ENCODE data around the gene GALNT4. TPM values are rescaled to one million over a fixed set of nuclear protein-coding genes. Genes with fewer than 3 reads are reported as not detected.

Gene GALNT4
- polyA plus RNA-seq, 1 donor (not counting 4 experiments of a cell fraction or from before 2014, with no cell fraction given) = 3.4 TPM

DNA sequence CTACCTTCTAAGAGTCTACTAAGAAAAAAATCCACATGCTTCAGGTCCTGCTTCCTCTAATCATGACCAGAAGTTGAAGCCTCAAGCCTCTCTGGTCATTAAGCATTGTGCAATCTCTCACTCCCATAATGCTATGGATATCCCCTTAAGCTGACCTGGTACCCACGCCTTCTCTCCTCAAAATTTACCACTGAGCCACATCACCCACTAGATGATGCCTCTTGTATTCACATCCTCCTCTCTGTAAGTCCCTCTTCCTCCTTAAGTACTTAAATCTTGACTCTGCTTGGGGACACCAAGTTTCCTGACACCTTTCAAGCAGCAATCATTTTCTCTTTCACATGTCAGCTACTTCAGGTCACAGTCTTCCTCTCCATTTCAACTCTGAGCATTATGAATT is 9.8 kb downstream of the GALNT4 start:
- H3K4me3 ChIP-seq (ENCODE audit: control insufficient read depth in 2 of 3, extremely low read depth in 1 of 3, insufficient read depth in 2 of 3, low read depth in 1 of 3, low read length in 3 of 3) = no peak overlapping the region
- H3K27me3 ChIP-seq (ENCODE audit: control insufficient read depth, extremely low read depth, insufficient read depth, low read length) = no peaks in the 10 kb centered on the region
- DNase-seq (ENCODE audit: low read depth, low spot score) = no peak
- H3K27ac ChIP-seq (ENCODE audit: control insufficient read depth, insufficient read depth, low read length) = no peak overlapping the region
- H3K4me2 ChIP-seq (ENCODE audit: control insufficient read depth, extremely low read depth, insufficient read depth, low read depth, low read length) = no peak overlapping the region
- TF ChIP-seq EZH2 (IDR thresholded peaks at IDR 0.05; ENCODE audit: low read length) = no peak
- TF ChIP-seq, protein P1, sequence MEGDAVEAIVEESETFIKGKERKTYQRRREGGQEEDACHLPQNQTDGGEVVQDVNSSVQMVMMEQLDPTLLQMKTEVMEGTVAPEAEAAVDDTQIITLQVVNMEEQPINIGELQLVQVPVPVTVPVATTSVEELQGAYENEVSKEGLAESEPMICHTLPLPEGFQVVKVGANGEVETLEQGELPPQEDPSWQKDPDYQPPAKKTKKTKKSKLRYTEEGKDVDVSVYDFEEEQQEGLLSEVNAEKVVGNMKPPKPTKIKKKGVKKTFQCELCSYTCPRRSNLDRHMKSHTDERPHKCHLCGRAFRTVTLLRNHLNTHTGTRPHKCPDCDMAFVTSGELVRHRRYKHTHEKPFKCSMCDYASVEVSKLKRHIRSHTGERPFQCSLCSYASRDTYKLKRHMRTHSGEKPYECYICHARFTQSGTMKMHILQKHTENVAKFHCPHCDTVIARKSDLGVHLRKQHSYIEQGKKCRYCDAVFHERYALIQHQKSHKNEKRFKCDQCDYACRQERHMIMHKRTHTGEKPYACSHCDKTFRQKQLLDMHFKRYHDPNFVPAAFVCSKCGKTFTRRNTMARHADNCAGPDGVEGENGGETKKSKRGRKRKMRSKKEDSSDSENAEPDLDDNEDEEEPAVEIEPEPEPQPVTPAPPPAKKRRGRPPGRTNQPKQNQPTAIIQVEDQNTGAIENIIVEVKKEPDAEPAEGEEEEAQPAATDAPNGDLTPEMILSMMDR (optimal IDR thresholded peaks at IDR 0.05 in 1 of 3, IDR thresholded peaks at IDR 0.05 in 1 of 3, conservative IDR thresholded peaks at IDR 0.05 in 1 of 3; ENCODE audit: extremely low read depth in 1 of 3, insufficient read depth in 2 of 3, low read length in 3 of 3) = no peak
- H3K9me1 ChIP-seq (ENCODE audit: control insufficient read depth, extremely low read depth, insufficient read depth, low read length) = no peaks in the 10 kb centered on the region
- no peak for FAIRE-seq
- H3K4me1 ChIP-seq (ENCODE audit: control insufficient read depth, extremely low read depth, insufficient read depth, low read length) = no peaks in the 10 kb centered on the region
- no peak overlapping the region for H3K9ac ChIP-seq (ENCODE audit: control insufficient read depth, extremely low read depth, insufficient read depth, low read length)
- dilution Hi-C loops (cut with MboI; ENCODE audit: extremely low pct_ligation_motif_present, low sequenced_read_pairs) = no loop called here
- peaks cover 4% of the 10 kb centered on the region for H4K20me1 ChIP-seq (ENCODE audit: control insufficient read depth, extremely low read depth, insufficient read depth, low read length)
- H2AFZ ChIP-seq (ENCODE audit: control insufficient read depth, low read length) = no peak overlapping the region
- no peaks in the 10 kb centered on the region for H3K36me3 ChIP-seq (ENCODE audit: control insufficient read depth in 2 of 2, extremely low read depth in 1 of 2, insufficient read depth in 2 of 2, low read length in 2 of 2)
- peaks cover 3% of the 10 kb centered on the region for H3K79me2 ChIP-seq (ENCODE audit: control insufficient read depth, insufficient read depth, low read length)
- H3K9me3 ChIP-seq (ENCODE audit: control insufficient read depth, low read depth, low read length) = no peaks in the 10 kb centered on the region

DNA sequence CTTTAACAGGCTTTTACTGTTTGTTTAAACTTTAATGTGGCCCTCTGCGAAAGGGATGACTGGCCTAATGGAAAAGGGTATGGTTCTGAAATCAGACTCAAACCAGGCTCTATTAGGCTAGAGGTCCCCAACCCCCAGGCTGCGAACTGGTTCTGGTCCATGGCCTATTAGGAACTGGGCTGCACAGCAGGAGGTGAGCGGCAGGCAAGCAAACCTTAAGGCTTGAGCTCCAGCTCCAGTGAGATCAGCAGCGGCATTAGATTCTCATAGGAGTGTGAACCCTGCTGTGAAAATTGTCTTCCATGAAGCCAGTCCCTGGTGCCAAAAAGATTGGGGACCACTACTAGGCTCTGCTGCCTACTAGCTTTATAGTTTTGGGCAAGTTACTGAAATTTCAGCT is 11.1 kb downstream of the GALNT4 start:
- H3K9me1 ChIP-seq (ENCODE audit: control insufficient read depth, extremely low read depth, insufficient read depth, low read length) = no peaks in the 10 kb centered on the region
- TF ChIP-seq, protein P1 (optimal IDR thresholded peaks at IDR 0.05 in 1 of 3, IDR thresholded peaks at IDR 0.05 in 1 of 3, conservative IDR thresholded peaks at IDR 0.05 in 1 of 3; ENCODE audit: extremely low read depth in 1 of 3, insufficient read depth in 2 of 3, low read length in 3 of 3) = no peak
- TF ChIP-seq EZH2 (IDR thresholded peaks at IDR 0.05; ENCODE audit: low read length) = no peak
- no peak overlapping the region for H3K4me3 ChIP-seq (ENCODE audit: control insufficient read depth in 2 of 3, extremely low read depth in 1 of 3, insufficient read depth in 2 of 3, low read depth in 1 of 3, low read length in 3 of 3)
- dilution Hi-C loops (cut with MboI; ENCODE audit: extremely low pct_ligation_motif_present, low sequenced_read_pairs) = no loop called here
- no peak overlapping the region for H3K27ac ChIP-seq (ENCODE audit: control insufficient read depth, insufficient read depth, low read length)
- no peak overlapping the region for H3K9ac ChIP-seq (ENCODE audit: control insufficient read depth, extremely low read depth, insufficient read depth, low read length)
- FAIRE-seq (no peak), DNase-seq (ENCODE audit: low read depth, low spot score) (no peak)
- H3K27me3 ChIP-seq (ENCODE audit: control insufficient read depth, extremely low read depth, insufficient read depth, low read length) = no peaks in the 10 kb centered on the region
- no peaks in the 10 kb centered on the region for H3K4me1 ChIP-seq (ENCODE audit: control insufficient read depth, extremely low read depth, insufficient read depth, low read length)
- H3K4me2 ChIP-seq (ENCODE audit: control insufficient read depth, extremely low read depth, insufficient read depth, low read depth, low read length) = no peak overlapping the region
- no peaks in the 10 kb centered on the region for H3K79me2 ChIP-seq (ENCODE audit: control insufficient read depth, insufficient read depth, low read length)
- no peaks in the 10 kb centered on the region for H3K9me3 ChIP-seq (ENCODE audit: control insufficient read depth, low read depth, low read length)
- peaks cover 4% of the 10 kb centered on the region for H4K20me1 ChIP-seq (ENCODE audit: control insufficient read depth, extremely low read depth, insufficient read depth, low read length)
- no peak overlapping the region for H2AFZ ChIP-seq (ENCODE audit: control insufficient read depth, low read length)
- no peaks in the 10 kb centered on the region for H3K36me3 ChIP-seq (ENCODE audit: control insufficient read depth in 2 of 2, extremely low read depth in 1 of 2, insufficient read depth in 2 of 2, low read length in 2 of 2)
